NT2/D1 (cell line): Measurements from ENCODE around the gene PRX.

ENCODE experiments used
- SUZ12 ChIP-seq: IDR thresholded peaks from 2 replicates; pipeline ENCODE4 v1.6.1; 2011; ENCODE audit not compliant: insufficient read length, insufficient read depth; ENCODE audit errors: extremely low read depth
- YY1 ChIP-seq: IDR thresholded peaks from 2 replicates; pipeline ENCODE4 v1.6.1; 2011; ENCODE audit not compliant: insufficient read length, insufficient read depth

DNA sequence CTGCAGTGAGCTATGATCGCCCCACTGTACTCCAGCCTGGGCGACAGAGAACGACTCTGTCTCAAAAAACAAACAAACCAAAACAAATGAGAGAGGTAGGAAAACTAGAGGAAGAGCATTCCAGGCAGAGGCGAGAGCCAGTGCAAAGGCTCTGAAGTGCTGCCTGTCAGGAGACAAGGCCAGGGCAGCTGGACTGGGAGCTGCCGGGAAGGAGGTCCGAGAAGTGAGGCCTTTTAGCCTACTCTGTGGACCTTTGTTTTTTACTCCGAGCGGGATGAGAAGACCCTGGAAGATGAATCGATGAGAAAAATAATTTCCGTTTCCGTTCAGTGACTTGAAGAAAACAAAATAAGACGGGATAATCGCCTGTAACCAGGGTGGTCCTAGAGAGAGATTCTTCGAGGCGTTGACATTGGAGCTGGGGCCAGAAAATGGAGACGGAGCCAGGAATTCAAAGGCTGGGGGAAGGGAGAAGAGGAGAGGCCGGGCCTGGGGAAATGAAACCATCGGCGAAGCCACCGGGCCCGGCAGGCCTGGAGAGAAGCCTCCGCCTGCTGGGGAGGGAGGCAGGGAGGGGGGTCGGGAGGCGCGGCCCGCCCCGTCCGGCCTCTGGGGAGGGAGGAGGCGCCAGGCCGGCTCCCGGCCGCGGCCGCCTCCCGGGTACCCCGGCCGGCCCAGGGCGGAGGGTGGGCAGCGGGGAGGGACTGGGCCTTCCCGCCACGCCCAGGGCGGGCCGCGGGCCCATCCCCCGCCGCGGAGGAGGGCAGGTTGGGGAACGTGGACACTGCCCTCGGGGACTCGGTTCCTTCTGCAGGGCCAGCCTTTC is 20.4 kb upstream of the PRX start:
- TF ChIP-seq SUZ12 = no peak
- no peak for TF ChIP-seq YY1
